Measurements from ENCODE around the gene PLEKHA5. TPM values are rescaled to one million over a fixed set of nuclear protein-coding genes. Genes with fewer than 3 reads are reported as not detected.
"Not testable (repeated sequence)": the region's sequence is repeated elsewhere in the genome, so short reads cannot be mapped to it uniquely, and the experiment has no call there.

The PLEKHA5 gene, protein sequence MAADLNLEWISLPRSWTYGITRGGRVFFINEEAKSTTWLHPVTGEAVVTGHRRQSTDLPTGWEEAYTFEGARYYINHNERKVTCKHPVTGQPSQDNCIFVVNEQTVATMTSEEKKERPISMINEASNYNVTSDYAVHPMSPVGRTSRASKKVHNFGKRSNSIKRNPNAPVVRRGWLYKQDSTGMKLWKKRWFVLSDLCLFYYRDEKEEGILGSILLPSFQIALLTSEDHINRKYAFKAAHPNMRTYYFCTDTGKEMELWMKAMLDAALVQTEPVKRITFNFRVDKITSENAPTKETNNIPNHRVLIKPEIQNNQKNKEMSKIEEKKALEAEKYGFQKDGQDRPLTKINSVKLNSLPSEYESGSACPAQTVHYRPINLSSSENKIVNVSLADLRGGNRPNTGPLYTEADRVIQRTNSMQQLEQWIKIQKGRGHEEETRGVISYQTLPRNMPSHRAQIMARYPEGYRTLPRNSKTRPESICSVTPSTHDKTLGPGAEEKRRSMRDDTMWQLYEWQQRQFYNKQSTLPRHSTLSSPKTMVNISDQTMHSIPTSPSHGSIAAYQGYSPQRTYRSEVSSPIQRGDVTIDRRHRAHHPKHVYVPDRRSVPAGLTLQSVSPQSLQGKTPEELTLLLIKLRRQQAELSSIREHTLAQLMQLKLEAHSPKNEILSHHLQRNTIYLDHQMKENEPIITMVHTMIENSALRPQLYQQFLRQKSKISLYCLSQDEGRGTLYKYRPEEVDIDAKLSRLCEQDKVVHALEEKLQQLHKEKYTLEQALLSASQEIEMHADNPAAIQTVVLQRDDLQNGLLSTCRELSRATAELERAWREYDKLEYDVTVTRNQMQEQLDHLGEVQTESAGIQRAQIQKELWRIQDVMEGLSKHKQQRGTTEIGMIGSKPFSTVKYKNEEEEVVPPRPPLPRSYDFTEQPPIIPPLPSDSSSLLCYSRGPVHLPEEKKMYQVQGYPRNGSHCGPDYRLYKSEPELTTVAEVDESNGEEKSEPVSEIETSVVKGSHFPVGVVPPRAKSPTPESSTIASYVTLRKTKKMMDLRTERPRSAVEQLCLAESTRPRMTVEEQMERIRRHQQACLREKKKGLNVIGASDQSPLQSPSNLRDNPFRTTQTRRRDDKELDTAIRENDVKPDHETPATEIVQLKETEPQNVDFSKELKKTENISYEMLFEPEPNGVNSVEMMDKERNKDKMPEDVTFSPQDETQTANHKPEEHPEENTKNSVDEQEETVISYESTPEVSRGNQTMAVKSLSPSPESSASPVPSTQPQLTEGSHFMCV
- total RNA-seq: 62.5 TPM
- long read RNA-seq, full-length matches to known transcripts: 23 of 90 reads
- long read RNA-seq, partial matches to known transcripts: 46 of 90 reads
- long read RNA-seq, other reads (novel, unspliced or antisense): 21 of 90 reads

DNA sequence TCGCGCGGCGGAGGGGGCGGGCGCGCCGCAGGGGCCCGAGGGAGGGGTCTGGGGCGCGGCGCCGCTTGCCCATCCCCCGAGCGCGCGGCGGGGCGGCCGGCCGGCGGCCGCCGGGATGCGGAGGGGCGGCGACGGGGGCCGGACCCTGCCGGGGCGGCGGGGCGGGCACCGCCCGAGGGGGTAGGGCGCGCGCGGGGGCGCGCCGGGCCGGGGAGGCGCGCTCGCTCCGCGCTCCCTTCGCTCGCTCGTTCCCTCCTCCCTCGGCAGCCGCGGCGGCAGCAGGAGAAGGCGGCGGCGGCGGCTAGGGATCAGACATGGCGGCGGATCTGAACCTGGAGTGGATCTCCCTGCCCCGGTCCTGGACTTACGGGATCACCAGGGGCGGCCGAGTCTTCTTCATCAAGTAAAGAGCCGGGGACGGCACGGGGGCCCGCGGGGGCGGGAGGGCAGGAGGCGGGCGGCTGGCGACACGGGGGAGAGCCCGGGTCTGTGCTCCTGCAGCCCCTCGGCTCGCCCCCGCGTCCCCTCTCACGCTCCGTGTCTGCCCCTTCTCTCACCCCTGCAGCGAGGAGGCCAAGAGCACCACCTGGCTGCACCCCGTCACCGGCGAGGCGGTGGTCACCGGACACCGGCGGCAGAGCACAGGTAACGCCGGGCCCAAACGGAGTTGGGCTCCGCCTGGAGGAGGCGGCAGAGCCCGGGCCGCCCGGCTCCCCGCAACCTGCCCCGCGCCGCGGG, at the start of gene PLEKHA5:
Gene PLEKHA5 (plus strand): TSS at position 248 of the 738 bp plus-strand sequence. CDS start 67 bp downstream, at position 315.
- DNase-seq (peak; percentile 89), ATAC-seq (peak; percentile 92)
- intact Hi-C loops (cut with micrococcal nuclease): no loop called here

- DNase-seq (no peak), ATAC-seq (no peak)
- intact Hi-C loops (cut with micrococcal nuclease): no loop called here
These were observed 48.6 kb upstream of the PLEKHA5 start for GRCh38 chr12:19080918-19081317.

DNA sequence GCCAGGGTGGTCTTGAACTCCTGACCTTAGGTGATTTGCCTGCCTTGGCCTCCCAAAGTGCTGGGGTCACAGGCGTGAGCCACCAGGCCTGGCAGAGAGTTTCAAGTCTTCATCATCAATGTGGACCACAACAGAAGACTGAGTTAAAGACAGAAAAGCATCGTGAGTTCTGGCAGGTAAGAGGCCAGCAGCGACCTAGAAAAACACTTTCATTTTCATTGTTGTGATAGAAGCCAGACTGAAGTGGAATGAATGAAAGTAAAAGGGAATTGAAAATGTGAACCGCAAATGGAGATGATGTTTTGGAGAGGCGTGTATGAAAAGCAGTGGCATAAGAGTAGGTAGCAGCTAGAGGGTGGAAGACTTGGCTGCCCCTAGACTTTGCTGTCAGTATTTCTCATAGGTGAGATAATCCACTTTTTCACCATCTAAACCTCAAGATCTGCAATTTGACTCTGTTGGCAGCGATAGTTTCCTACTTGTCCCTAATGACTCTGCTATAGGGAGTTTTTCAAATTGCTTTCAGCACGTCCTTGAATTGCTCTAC, 47.1 kb upstream of the PLEKHA5 start:
- intact Hi-C loops (cut with micrococcal nuclease): no loop called here
- no peak for DNase-seq
- no peak for ATAC-seq

GRCh38 chr12:19084547-19084946, 45.0 kb upstream of the PLEKHA5 start:
- intact Hi-C loops (cut with micrococcal nuclease): no loop called here
- ATAC-seq: no peak
- DNase-seq: no peak

DNA sequence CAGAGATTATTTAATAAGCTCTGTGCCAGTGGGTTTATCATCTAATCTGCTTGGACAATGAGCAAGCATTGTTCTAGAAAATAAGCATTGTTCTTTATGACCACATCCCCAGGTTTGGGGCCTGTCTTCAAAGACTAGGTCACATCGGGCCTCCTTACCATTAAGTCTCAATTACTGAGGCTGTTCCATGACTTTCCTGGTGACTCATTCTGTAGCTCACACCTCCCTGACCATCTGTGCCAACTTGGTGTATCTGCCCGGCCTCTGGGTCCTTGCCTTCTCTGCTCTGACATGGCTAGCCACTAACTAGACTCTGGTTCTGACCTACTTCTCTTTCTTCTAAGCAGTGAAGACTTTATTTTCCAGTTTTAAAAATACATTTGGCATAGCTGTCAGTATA, 44.4 kb upstream of the PLEKHA5 start:
- no peak for ATAC-seq
- intact Hi-C loops (cut with micrococcal nuclease): no loop called here
- no peak for DNase-seq

DNA sequence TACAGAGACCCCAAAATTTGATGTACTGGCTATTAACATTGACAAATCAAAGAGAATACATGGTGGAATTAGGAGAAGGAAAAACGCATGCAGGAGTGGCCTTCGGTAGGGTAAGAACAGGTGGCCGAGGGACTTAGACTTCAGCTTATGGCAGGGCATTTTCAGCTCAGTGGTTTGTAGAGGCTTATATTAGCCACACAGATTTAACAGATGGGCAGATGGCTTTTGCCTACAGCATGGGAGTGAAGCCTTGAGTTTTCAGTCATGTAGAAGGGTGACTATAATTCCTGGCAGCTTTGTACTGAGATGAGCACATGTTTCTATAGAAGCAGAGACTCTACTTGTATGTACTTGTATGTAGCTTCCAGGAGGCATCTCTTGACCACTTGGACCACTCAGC, 40.9 kb upstream of the PLEKHA5 start:
- DNase-seq (no peak), ATAC-seq (no peak)
- intact Hi-C loops (cut with micrococcal nuclease): no loop called here

DNA sequence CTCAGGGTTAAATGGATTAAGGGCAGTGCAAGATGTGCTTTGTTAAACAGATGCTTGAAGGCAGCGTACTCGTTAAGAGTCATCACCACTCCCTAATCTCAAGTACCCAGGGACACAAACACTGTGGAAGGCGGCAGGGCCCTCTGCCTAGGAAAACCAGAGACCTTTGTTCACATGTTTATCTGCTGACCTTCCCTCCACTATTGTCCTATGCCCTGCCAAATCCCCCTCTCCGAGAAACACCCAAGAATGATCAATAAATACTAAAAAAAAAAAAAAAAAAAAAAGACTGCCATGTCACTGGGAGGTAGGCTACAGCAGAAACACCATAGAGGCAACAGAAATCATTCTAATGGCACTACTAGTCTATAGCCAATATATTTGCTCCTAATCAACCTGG, 37.1 kb upstream of the PLEKHA5 start:
- DNase-seq; ATAC-seq; intact Hi-C loops (cut with micrococcal nuclease): not testable (repeated sequence)

DNA sequence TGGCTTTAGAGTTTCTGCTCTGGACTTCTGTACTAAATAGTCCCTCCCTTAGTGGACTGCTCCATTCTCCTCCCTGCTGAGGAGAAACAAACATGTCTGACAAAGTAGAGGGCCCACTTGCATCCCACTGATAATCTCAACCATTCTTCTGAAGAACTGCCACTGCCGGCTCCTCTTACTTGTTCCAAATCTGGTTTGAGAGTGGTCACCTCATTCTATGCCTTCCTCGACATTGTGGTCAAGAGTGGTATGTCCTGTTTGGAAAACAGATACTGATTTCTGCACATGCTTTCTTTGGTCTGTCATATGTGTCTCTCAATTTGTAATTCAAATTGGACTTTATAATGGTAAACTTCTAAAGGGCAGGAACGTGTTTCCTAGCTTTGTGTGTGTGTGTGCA, 36.3 kb upstream of the PLEKHA5 start:
- no peak for ATAC-seq
- intact Hi-C loops (cut with micrococcal nuclease): no loop called here
- no peak for DNase-seq

GRCh38 chr12:19095331-19095730, 34.2 kb upstream of the PLEKHA5 start:
- intact Hi-C loops (cut with micrococcal nuclease): no loop called here
- ATAC-seq (no peak), DNase-seq (no peak)

GRCh38 chr12:19095756-19096480, 33.6 kb upstream of the PLEKHA5 start:
- ATAC-seq (peak; percentile 21), DNase-seq (no peak)
- intact Hi-C loops (cut with micrococcal nuclease): no loop called here

- intact Hi-C loops (cut with micrococcal nuclease): no loop called here
- DNase-seq: no peak
- no peak for ATAC-seq
These were observed 24.1 kb upstream of the PLEKHA5 start for GRCh38 chr12:19105463-19105862.

GRCh38 chr12:19107750-19108149, 21.8 kb upstream of the PLEKHA5 start:
- intact Hi-C loops (cut with micrococcal nuclease): no loop called here
- DNase-seq: no peak
- ATAC-seq: no peak

DNA sequence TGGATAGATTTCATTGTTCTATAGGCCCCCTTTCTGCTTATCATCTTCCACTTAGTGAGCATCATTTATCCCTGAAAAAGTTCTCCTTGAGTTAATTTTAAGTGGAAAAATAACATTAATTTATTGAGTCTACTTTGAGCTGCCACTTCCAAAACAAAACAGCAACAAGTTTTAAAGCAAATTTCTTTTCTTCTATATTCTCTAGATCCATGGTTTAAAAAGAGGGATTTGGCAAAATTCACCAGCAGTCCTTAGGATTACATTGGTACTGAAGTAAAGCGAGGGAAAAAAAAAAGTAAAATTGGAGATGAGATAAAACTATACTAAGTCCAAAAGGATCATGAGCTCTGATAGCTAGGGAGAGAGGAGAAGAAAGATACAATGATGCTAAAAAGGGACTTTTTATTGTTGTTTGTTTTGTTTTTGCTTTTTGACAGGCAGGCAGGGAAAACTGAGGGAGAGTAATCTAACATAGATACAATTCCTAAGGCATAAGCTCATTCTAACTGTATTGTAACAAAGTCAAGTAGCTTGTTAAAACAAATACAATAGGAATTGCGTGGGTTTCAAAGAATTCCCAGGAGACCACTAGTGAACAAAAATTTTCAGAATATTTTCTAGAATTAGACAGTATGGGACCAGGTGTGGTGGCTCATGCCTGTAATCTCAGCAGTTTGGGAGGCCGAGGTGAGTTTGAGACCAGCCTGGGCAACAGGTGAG, 19.2 kb upstream of the PLEKHA5 start:
- intact Hi-C loops (cut with micrococcal nuclease): no loop called here
- no peak for DNase-seq

DNA sequence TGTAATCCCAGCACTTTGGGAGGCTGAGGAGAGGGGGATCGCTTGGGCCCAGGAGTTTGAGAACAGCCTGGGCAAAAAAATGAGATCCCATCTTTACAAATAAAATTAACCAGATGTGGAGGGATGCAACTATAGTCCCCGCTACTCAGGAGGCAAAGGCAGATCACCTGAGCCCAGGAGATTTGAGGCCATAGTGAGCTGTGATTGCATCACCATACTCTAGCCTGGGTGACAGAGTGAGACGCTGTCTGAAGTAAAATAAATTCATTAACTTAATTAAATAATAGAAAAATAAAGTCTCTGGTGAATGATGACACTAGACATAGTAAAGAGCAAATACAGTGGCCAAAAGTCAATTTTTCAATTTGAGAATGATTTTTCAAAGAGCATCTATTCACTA, 16.1 kb upstream of the PLEKHA5 start:
- no peak for ATAC-seq
- DNase-seq: no peak
- intact Hi-C loops (cut with micrococcal nuclease): no loop called here

More for the DNA sequence above, 19.2 kb upstream of the PLEKHA5 start:
- ATAC-seq: no peak

DNA sequence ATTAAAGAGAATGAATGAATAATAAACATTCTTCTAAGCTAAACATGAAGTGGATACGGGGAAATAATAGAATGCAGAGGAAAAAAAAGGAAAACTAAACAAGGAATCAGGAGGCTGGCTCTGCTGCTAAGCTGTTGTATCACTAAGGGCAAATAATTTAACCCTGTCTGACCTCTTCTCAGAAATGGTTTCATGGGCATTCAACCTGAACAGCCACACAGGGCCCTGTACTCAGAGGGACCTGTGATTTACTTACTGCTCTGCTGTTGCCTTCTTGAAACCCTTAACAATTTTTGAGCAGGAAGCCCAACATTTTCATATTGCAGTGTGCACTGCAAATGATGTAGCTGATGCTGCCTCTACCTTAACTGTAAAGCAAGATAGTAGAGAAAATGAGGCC, 14.2 kb upstream of the PLEKHA5 start:
- intact Hi-C loops (cut with micrococcal nuclease): no loop called here
- ATAC-seq (no peak), DNase-seq (no peak)

DNA sequence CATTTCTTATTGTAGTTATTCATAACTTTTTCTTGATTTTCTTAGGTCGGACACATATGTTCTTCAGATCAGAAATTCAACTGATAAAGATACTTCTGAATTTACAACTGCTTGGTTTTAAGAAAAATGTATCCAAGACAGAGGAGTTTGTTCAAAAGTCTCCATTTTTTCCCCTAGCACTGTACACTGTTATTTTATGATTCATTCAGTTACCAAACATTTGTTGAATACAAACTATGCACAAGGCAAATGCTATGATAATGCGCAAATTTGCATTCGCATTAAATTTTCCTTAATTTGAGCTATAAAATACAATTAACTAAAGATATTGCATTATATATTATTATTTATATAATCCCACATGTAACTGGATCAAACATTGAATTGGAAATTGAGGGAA, 10.1 kb upstream of the PLEKHA5 start:
- no peak for ATAC-seq
- intact Hi-C loops (cut with micrococcal nuclease): no loop called here
- no peak for DNase-seq

DNA sequence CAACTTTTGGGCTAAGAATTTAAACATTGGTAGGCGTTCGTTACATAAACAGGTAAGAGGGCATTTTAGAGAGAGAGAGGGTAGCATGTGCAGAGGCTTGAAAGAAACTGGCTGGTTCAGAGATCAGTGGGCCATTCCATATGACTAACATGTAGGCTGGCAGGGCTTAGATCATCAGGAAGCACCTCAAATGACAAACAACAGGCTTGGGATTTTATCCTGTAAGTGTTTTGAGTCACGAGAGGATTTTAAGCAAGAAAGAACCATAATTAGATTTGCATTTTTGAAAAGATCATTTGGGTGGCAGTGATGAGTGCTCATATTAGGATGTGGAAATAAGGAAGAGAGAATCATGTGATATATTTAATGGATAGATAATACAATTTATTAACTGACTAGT, 8.7 kb upstream of the PLEKHA5 start:
- no peak for ATAC-seq
- no peak for DNase-seq
- intact Hi-C loops (cut with micrococcal nuclease): no loop called here
